ENCODE measurements around the gene AOC2.
"Not testable (repeated sequence)": the region's sequence is repeated elsewhere in the genome, so short reads cannot be mapped to it uniquely, and the experiment has no call there.

AOC2 gene

DNA sequence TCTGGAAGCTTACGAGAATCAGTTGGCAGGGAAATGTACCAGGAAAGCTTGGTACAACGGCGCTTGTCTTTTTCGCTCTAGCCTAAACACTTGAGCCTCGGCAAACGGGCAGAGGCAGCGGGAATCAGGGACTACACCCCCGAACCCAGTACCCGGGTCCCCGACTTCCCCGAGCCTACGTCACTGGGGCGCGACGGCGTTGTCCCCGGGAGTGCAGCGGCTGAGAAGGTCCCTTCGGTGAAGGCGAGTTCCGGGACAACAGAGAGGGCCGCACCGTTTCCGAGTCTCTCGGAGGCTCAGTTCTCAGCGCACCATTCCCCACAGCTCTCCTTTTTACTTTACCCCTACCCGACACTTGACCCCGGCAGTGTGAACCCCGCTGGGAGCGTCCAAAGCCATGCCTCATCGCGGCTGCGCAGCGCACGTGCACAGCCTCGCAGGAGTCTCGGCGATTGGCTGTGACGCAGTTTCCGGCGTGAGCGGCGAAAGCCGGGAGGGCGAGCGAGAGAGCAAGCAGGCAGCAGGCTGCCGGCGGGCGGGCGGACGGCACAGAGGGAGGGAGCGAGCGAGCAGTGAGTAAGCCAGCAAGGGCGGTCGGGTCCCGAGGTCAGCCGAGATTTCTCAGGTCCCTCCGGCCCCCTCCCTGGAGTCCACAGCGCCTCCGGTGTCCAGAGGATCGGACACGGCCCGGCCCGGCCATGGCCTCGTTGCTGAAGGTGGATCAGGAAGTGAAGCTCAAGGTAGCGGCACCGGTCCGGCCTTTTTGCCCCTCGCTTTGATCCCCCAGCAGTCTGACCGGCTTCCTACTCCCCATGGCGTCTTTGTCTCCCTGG is 11.2 kb upstream of the AOC2 start, which contains the start of gene PSME3:
PSME3 (plus strand) TSS at position 464 of the 833 bp plus-strand sequence; CDS start at position 699, 235 bp downstream.
- peak; percentile 65 for DNase-seq

DNA sequence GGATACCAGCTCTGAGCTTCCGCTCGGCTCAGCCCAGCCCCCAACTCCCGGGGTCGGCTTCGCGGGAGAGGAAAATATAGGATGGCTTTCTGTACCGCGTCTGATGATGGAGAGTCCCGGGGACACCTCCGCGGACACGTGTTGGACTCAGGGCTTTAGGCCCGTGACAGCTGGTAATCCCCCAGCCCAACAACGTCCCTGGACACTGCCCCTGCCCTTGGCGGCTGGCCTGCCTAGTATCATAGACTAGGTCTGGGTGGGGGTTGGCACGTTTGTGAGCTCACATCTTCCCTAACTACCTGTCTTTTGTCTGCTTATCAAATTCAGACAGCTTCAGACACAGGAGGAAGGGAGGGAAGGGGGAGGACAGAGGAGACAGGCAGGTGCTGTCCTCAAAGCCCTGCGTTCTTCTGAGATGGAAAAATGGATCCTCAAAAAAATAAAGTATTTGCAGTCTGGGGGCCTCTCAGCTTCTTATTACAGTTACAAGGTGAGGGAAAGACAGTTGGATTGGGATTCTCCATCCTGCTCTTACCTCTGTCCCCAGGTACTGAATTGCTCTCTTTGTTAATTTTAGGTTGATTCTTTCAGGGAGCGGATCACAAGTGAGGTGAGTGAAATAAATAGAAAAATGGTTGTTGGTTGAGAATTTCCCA is 10.5 kb upstream of the AOC2 start:
- DNase-seq = no peak

DNA sequence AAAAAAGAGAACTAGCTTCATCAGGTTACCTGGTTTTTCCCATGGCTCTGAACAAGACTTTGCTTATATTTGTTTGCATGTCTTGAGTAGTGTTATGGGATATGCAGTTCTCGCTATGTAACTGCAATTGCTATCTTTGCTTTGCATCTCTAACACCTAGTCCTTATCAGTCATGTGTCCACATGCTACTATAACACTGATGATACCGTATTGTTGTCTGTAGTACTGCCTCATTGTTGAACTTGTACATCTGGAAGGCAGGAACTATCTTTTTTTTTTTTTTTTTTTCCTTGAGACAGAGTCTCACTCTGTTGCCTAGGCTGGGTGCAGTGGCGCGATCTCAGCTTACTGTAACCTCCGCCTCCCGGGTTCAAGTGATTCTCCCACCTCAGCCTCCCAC is 8.6 kb upstream of the AOC2 start:
- DNase-seq = no peak

DNA sequence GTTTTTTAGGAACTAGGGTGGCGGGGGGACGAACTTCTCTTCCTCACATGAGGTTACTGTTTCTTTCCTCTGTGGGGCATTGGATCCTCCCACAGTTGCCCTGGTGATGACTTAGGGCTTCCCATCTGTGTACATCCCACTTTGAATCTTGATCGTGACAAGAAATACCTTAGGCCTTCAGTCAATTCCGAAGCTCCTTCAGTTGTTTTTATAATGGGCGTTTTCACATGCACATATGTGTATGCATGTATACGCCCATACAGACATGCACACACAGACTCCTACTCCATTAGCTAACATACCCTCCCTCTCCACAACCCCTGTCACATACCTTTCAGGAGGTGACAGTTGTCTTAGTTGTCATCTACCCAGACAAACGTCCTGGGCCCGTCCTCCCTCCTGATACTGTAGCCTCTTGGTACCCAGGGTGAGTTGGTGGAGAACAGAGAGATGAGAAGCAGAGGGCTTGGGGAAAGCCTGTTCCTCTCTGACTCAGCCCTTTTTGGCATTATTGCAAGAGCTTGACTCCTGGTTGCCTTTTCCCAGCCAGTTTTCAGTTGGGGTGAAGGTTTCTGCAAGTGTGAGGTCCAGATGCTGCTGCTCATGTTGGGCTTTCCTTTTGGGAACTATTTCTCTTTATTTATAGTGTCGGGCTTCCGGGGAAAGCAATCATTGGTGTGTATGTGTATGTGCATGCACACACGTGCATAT is 2.2 kb upstream of the AOC2 start:
- no peak for DNase-seq

DNA sequence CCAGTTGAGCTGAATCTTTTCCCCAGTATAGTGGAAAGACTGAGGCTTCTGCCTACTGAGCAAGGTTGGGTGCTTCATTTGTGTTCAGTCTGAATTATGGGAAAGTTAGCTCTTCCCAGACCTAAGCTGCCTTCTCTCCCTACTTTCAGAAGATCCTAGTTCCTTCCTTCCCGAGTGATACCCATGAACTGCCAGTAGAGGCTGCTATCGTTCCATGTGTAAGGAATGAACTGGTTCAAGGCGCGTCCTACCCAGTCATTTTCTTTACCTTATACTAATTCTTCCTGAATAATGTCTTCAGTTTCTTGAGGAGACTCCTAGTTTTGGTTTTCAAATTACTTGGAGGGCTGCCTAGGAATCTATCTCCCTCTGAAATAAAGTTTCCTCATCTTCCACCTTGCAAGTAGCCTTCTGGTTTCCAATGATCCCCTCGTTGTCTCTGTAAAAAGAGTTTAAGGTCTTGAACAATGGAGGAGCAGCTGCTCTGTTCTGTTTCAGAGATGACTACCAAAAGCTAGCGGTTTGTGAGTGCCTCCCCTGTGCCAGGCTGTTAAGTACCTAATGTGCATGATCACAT is 934 bp upstream of the AOC2 start:
- no peak for DNase-seq

DNA sequence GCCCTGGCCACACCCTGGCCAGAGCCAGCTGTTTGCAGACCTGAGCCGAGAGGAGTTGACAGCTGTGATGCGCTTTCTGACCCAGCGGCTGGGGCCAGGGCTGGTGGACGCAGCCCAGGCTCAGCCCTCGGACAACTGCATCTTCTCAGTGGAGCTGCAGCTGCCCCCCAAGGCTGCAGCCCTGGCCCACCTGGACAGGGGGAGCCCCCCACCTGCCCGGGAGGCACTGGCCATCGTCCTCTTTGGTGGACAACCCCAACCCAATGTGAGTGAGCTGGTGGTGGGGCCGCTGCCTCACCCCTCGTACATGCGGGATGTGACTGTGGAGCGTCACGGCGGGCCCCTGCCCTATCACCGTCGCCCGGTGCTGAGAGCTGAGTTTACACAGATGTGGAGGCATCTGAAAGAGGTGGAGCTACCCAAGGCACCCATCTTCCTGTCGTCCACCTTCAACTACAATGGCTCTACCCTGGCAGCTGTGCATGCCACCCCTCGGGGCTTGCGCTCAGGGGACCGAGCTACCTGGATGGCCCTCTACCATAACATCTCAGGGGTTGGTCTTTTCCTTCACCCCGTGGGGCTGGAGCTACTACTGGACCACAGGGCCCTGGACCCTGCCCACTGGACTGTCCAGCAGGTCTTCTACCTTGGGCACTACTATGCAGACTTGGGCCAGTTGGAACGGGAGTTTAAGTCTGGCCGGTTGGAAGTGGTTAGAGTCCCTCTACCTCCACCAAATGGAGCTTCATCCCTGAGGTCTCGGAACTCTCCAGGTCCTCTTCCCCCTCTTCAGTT is 578 bp downstream of the AOC2 start:
- no peak for DNase-seq

DNA sequence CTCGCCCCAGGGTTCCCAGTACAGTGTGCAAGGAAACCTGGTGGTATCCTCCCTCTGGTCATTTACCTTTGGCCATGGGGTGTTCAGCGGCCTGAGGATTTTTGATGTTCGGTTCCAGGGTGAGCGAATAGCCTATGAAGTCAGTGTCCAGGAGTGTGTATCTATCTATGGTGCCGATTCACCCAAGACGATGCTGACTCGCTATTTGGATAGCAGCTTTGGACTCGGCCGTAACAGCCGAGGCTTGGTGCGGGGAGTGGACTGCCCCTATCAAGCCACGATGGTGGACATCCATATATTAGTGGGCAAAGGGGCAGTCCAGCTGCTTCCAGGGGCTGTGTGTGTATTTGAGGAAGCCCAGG is 1.2 kb downstream of the AOC2 start:
- no peak for DNase-seq

DNA sequence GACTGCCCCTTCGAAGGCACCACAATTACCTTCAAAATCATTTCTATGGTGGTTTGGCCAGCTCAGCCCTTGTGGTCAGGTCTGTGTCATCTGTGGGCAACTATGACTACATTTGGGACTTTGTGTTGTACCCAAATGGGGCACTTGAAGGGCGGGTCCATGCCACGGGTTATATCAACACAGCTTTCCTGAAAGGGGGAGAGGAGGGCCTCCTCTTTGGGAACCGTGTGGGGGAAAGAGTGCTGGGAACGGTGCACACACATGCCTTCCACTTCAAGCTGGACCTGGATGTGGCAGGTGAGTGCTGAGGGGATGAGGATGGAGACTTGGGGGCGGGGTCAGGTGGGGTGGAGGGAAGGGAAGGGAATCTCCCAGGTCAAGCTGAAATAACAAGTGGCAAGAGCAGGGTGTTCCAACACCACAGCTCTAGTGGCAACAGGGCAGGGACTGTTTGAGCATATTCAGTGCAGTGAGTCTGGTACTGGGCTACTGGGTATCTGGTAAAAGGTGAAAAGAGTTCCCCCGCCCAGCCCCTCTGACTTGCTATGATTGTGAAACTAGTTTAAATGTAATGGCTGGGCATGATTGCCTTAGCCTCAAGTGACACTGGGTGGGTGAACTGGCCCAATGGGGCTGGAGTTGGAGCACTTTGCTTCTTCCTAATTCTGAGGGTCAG is 1.7 kb downstream of the AOC2 start:
- DNase-seq = no peak

DNA sequence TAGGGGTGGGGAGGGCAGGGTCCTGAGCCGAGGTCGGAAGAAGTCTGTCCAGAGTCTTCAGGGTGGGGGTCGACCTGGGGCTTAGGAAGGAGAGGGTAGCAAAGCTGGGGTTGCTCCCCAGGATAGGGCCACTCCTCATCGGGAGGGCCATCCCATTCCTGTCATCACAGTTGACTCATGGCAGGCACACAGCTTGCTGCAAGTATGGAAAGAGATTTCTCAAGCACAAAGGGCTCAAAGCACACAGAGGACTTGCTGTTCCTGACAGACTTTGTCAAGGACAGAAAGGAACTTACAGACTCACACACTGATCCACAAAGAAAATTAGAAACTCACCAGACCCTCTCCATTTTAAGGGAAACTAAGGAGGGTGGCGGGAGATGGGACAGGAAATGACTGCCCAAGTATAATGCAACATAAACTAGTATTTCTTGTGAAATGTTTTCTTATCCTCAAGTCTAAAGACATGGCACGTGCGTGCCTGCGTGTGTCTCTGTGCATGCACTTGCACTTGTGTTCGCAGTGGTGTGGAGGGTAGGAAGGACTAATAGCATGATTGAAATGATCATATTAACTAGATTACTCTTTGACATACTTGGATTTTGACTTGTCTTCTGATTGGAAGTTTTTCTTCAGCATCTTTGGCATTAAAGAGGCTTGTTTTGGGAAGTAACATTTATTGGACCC is 2.4 kb downstream of the AOC2 start:
- DNase-seq = no peak

DNA sequence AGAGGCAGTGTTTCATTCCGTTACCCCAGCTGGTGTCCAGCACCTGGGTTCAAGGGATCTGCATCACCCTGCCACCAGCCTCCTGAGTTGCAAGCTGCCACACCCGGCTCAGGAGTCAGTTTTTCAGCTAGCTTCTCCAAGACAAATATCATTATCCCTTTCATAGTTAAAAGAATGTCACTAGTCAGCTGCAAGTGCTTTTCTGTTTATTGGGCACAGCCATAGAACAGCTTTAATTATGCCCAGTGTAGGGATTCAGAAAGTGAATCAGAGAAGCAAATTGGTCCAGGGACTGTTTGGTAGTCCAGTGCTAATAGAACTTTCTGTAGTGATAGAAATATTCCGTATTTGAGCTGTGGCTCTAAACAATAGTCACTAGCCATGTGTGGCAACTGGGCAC is 3.7 kb downstream of the AOC2 start:
- no peak for DNase-seq

DNA sequence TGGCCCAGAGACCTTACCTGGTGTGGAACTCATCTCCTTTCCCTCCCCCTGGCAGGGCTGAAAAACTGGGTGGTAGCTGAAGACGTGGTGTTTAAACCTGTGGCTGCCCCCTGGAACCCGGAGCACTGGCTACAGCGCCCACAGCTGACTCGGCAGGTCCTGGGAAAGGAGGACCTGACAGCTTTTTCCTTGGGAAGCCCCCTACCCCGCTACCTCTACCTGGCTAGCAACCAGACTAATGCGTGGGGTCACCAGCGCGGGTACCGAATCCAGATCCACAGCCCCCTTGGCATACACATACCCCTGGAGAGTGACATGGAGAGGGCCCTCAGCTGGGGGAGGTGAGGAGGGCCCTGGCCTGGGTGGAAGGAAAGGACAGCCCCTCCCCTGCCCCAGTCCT is 4.7 kb downstream of the AOC2 start:
- DNase-seq = no peak

DNA sequence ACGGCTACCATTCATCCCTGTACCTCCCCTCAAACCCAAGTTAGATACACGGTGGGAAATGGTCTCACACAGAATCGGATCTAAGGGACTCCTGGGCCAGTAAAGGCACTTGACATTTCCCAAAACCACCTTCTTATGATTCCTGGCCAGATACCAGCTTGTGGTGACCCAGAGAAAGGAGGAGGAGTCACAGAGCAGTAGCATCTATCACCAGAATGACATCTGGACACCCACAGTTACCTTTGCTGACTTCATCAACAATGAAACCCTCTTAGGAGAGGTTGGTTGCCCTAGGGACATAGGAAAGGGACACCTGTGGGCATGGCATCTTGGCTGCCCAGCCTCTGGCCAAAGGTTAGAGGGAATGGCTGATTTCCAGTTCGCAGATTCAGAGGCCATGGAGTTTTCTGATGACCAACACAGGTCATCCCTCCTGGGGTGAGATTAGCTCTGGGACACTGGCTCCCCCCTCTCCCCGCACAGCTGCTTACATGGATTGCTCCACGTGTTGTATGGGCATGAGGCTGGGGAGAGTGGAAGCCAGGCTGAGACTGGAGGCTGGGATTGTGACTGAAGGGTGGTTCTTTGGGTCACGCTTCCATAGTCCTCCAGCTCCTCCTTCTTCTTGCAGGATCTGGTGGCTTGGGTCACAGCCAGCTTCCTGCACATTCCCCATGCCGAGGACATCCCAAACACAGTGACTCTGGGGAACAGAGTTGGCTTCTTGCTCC is 5.2 kb downstream of the AOC2 start:
- DNase-seq = no peak

DNA sequence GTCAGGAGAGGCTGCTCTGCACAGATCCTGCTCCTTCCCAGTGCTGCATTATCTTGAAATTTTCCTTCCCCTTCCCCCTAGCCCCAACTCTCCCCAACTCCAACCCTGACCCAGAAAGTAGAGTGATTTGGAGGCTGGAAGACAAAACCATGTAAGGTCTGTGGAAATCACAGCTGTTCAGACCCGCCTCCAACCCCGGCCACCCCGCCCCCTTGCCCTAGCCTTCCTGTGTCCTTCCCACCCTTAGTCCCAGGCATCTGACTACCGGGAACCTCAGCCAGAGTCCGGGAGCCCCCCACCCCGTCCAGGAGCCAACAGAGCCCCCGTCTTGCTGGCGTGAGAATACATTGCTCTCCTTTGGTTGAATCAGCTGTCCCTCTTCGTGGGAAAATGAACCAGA is 6.6 kb downstream of the AOC2 start, which contains the start of gene AOC3:
AOC3 (plus strand) TSS at position 246 of the 400 bp plus-strand sequence; CDS start at position 391, 145 bp downstream.
- no peak for DNase-seq

DNA sequence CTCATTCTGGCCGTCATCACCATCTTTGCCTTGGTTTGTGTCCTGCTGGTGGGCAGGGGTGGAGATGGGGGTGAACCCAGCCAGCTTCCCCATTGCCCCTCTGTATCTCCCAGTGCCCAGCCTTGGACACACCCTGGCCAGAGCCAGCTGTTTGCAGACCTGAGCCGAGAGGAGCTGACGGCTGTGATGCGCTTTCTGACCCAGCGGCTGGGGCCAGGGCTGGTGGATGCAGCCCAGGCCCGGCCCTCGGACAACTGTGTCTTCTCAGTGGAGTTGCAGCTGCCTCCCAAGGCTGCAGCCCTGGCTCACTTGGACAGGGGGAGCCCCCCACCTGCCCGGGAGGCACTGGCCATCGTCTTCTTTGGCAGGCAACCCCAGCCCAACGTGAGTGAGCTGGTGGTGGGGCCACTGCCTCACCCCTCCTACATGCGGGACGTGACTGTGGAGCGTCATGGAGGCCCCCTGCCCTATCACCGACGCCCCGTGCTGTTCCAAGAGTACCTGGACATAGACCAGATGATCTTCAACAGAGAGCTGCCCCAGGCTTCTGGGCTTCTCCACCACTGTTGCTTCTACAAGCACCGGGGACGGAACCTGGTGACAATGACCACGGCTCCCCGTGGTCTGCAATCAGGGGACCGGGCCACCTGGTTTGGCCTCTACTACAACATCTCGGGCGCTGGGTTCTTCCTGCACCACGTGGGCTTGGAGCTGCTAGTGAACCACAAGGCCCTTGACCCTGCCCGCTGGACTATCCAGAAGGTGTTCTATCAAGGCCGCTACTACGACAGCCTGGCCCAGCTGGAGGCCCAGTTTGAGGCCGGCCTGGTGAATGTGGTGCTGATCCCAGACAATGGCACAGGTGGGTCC is 7.2 kb downstream of the AOC2 start:
- DNase-seq = not testable (repeated sequence)

DNA sequence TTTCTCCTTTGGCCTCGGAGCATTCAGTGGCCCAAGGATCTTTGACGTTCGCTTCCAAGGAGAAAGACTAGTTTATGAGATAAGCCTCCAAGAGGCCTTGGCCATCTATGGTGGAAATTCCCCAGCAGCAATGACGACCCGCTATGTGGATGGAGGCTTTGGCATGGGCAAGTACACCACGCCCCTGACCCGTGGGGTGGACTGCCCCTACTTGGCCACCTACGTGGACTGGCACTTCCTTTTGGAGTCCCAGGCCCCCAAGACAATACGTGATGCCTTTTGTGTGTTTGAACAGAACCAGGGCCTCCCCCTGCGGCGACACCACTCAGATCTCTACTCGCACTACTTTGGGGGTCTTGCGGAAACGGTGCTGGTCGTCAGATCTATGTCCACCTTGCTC is 8.0 kb downstream of the AOC2 start:
- DNase-seq = no peak

DNA sequence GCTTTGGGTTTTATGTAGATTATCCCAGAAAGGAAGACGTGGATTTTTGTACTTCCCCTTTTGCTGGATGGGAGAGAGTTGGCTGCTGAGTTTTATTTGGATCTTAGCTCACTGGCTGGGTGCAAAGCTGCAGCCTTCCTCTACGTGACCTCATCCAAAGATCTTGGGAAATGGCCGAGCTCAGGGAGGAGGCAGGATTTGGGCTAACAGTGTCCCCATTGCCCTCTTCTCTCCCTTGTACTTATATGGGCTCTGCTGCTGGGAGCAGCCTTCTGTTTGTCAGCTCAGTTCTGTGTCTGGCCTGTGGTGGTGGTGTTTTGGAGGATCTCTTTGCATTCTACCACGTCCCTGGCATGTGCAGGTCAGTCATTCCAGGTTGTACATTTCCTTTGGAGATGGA is 8.6 kb downstream of the AOC2 start:
- no peak for DNase-seq

DNA sequence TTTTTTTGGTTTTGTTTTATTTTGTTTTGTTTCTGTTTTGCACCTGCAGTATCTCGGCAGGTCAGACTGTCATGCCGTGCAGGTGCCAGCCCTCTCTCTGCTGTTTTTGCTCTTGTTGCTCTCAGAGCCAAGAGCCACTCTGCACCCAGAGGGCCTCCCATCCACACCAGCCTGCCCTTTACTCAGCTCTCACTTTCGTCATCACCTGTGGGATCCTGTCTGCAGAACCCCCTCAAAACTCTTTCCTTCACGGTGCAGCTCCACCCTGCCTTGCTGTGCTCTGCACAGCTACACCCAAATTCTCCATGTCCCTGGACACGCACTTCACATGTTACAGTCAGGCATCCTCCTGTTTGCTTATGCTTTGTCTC is 9.2 kb downstream of the AOC2 start:
- DNase-seq = no peak

DNA sequence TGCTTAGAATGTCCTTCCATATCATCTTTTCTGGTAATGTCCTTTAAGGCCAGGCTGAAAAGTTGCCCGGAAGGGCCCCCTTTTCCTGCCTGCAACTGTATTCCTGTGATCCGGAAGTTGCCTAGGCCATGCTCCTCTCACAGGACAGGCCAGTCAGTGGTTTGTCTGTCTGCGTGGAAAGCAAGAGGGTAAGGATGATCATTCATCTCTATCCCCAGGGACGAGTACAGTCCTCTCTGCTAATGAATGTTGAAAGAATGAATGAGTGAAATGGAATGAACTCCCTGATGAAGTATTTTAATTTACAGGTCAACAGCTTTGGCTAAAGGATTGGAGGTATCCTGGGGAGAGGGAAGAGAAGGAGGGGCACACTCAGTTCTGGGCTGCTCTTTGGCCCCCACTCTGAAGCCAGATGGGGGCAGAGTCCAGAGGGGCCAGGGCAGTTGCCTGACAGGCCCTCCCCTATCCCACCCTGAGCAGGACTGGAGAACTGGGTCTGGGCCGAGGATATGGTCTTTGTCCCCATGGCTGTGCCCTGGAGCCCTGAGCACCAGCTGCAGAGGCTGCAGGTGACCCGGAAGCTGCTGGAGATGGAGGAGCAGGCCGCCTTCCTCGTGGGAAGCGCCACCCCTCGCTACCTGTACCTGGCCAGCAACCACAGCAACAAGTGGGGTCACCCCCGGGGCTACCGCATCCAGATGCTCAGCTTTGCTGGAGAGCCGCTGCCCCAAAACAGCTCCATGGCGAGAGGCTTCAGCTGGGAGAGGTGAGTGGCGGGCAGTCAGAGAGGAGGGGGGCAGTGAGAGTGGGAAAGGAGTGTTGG is 9.8 kb downstream of the AOC2 start:
- DNase-seq = no peak
